Karpas-422 (cell line): Measurements from ENCODE around the gene SENP5. TPM values are rescaled to one million over a fixed set of nuclear protein-coding genes. Genes with fewer than 3 reads are reported as not detected.
A peak's percentile ranks its signal among the peaks of the same experiment; 100 is the strongest.

Experiments used
- DNase-seq: peaks from one replicate; pipeline ENCODE4 v3.0.0-alpha.2; 2015
- H2AFZ ChIP-seq: fragments of 200-600 bp; sonication (generic); 2 replicates; pipeline ENCODE4 v1.6.1; 2014; ENCODE audit warnings: antibody characterized with exemption, low read length, mixed read lengths
- H3K27ac ChIP-seq: fragments of 200-600 bp; sonication (generic); 2 replicates; pipeline ENCODE4 v1.5.1; 2014; ENCODE audit warnings: mild to moderate bottlenecking, low read length, moderate library complexity
- H3K27me3 ChIP-seq: fragments of 200-600 bp; sonication (generic); 2 replicates; pipeline ENCODE4 v1.6.1; 2014; ENCODE audit warnings: low read length, mixed read lengths
- H3K36me3 ChIP-seq: fragments of 200-600 bp; sonication (generic); 2 replicates; pipeline ENCODE4 v1.6.1; 2014; ENCODE audit warnings: low read length, mixed read lengths; ENCODE audit not compliant: insufficient read depth
- H3K4me1 ChIP-seq: fragments of 200-600 bp; sonication (generic); 2 replicates; pipeline ENCODE4 v1.6.1; 2014; ENCODE audit warnings: mild to moderate bottlenecking, low read length, mixed read lengths
- H3K4me2 ChIP-seq: fragments of 200-600 bp; sonication (generic); 2 replicates; pipeline ENCODE4 v1.6.1; 2014; ENCODE audit warnings: low read length, low read depth, mild to moderate bottlenecking; ENCODE audit not compliant: poor library complexity, severe bottlenecking
- H3K4me3 ChIP-seq: fragments of 200-600 bp; sonication (generic); 2 replicates; pipeline ENCODE4 v1.5.1; 2014; ENCODE audit warnings: mild to moderate bottlenecking, antibody characterized with exemption, low read length, mixed read lengths
- H3K79me2 ChIP-seq: fragments of 200-600 bp; sonication (generic); 2 replicates; pipeline ENCODE4 v1.6.1; 2014; ENCODE audit warnings: mild to moderate bottlenecking, low read length, mixed read lengths
- H3K9ac ChIP-seq: fragments of 200-600 bp; sonication (generic); 2 replicates; pipeline ENCODE4 v1.6.0; 2014; ENCODE audit warnings: low read length
- H3K9me2 ChIP-seq: fragments of 200-600 bp; sonication (generic), shearing (Covaris generic); replicated peaks from 2 replicates; pipeline ENCODE4 v1.6.0; 2014; ENCODE audit warnings: mild to moderate bottlenecking, low read length, moderate library complexity; ENCODE audit not compliant: insufficient read depth
- H3K9me3 ChIP-seq: fragments of 300-700, 200-600 bp; sonication (generic); 2 replicates; pipeline ENCODE4 v1.6.1; 2014; ENCODE audit warnings: low read length, mixed read lengths
- H4K20me1 ChIP-seq: fragments of 200-600 bp; sonication (generic); 2 replicates; pipeline ENCODE4 v1.6.1; 2014; ENCODE audit warnings: mild to moderate bottlenecking, antibody characterized with exemption, low read length, low read depth; ENCODE audit not compliant: insufficient read depth
- total RNA-seq: library from RNA; depleted of rRNA; stranded (reverse); fragments of >200 nt; shearing (Covaris generic); gene quantifications from 2 replicates; pipeline ENCODE4 v1.2.3, GENCODE V29; 2014; ENCODE audit warnings: low replicate concordance

Gene SENP5
- total RNA-seq, 1 experiment from 2014 or later: 73.3 TPM

DNA sequence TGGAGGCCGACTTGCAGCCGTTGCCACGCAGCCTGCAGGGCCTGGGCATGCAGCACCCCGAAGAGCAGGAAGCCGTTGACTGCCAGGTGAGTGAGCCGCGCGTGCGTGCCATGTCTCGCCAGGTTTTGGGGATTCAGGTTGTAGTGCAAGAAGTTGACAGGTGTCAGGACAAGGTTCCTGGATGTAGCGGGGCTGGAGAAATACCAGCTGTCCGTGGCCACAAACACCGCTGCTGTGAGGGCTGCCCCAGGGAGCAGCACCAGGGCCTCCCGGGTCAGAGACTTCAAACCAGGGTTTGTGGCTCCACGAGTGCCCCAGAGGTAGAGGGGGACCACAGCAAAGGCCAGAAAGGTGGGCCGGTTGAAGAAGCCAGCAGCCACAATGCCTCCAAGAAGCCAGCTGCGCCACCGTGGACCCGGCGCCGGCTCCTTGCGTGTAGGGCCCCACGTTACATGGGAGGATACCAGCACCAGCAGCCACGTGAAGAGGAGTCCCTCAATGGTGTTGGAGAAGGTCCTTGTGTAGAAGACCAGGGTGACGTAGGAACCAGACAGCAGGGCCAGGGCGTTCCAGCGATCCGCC lies 80.2 kb downstream of the SENP5 start:
- Histone ChIP-seq H3K27ac (no peak overlapping the region), H3K79me2 (peaks cover 10% of the 10 kb centered on the region), H3K36me3 (no peaks in the 10 kb centered on the region), H3K4me2 (no peak overlapping the region), H4K20me1 (peaks cover 14% of the 10 kb centered on the region), H3K9ac (no peak overlapping the region), H3K27me3 (no peaks in the 10 kb centered on the region), H2AFZ (no peak overlapping the region), H3K9me3 (no peaks in the 10 kb centered on the region), H3K4me3 (no peak overlapping the region), H3K9me2 (no peaks in the 10 kb centered on the region), H3K4me1 (peaks cover 8% of the 10 kb centered on the region)
- no peak for DNase-seq

DNA sequence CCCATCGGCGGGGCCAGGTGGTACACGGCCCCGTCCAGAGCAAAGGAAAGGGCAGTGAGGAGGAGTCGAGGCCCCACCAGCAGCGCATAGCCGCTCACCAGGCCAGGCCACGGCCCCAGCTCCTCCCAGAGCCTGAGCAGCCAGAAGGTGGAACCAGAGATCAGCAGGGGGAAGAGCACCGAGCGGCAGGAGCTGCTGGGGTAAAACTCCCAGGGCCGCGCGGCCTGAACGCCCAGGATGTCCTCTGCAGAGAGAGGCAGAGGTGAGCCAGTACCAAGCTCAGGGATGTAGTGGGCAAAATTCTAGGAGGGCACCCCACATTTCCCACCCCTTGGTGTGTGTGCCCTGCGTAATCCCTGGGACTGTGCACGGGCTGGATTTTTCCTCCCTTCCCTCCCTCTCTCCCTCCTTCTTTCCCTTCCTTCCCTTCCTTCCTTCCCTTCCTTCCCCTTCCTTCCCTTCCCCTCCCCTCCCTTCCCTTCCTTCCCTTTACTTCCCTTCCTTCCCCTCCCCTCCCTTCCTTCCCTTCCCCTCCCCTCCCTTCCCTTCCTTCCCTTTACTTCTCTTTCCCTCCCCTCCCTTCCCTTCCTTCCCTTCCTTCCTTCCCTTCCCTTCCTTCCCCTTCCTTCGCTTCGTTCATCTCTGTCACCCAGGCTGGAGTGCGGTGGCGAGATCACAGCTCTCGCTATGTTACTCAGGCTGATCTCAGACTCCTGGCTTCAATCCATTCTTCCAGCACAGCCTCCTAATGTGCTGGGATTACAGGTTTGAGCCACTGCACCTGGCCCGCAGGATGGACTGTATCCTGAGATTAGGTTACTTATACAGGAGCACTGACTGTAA lies 80.9 kb downstream of the SENP5 start:
- H3K27me3 ChIP-seq: no peaks in the 10 kb centered on the region
- no peak overlapping the region for H3K4me3 ChIP-seq
- peaks cover 3% of the 10 kb centered on the region for H3K4me1 ChIP-seq
- no peak overlapping the region for H3K27ac ChIP-seq
- H3K9me3 ChIP-seq: no peaks in the 10 kb centered on the region
- peaks cover 6% of the 10 kb centered on the region for H4K20me1 ChIP-seq
- H3K79me2 ChIP-seq: peaks cover 2% of the 10 kb centered on the region
- no peak overlapping the region for H3K9ac ChIP-seq
- H3K9me2 ChIP-seq: no peaks in the 10 kb centered on the region
- H2AFZ ChIP-seq: no peak overlapping the region
- DNase-seq: peak; percentile 65
- H3K36me3 ChIP-seq: no peaks in the 10 kb centered on the region
- H3K4me2 ChIP-seq: no peak overlapping the region

DNA sequence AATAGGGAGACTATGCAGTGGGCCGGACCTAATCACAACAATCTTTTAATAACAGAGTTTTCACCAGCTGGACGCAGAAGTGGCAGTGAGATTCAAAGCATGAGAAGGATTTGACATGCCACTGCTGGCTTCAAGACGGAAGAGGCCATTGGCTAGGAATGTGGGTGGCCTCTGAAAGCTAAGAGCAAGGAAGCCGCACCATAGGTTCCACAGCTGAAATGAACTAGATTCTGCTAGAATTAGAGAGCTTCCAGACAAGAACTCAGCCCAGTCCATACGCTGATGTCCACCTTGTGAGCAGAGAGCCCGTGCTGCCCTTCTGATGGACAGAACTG lies 81.5 kb downstream of the SENP5 start:
- no peak overlapping the region for H3K4me2 ChIP-seq
- no peaks in the 10 kb centered on the region for H3K36me3 ChIP-seq
- H3K27ac ChIP-seq: no peak overlapping the region
- no peak overlapping the region for H2AFZ ChIP-seq
- no peak overlapping the region for H3K9ac ChIP-seq
- 0 out of 2 replicates have a peak, but pooled peaks cover 5% of the 10 kb centered on the region for H4K20me1 ChIP-seq
- no peak overlapping the region for H3K4me3 ChIP-seq
- DNase-seq: no peak
- no peaks in the 10 kb centered on the region for H3K9me2 ChIP-seq
- no peaks in the 10 kb centered on the region for H3K79me2 ChIP-seq
- no peaks in the 10 kb centered on the region for H3K9me3 ChIP-seq
- H3K27me3 ChIP-seq: no peaks in the 10 kb centered on the region
- H3K4me1 ChIP-seq: no peaks in the 10 kb centered on the region; the same call in 1 of the 2 replicates

DNA sequence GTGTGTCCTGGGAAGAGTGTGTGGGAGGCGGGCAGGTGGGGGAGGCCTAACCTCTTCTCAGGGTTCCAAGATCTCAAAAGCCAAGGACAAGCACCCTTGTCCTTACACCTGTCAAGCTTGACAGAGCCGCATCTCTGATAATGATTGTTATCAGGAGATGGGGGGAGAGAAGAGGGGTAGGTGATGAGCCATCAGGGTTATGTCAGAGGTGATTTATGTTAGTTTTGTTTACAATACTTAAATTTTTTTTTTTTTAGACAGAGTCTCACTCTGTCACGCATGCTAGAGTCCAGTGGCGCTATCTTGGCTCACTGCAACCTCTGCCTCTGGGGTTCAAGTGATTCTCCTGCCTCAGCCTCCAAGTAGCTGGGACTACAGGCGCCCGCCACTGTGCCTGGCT lies 82.0 kb downstream of the SENP5 start:
- DNase-seq: no peak
- Histone ChIP-seq H3K9me2 (no peaks in the 10 kb centered on the region), H3K79me2 (no peaks in the 10 kb centered on the region), H3K9me3 (no peaks in the 10 kb centered on the region), H3K9ac (no peak overlapping the region), H3K36me3 (no peaks in the 10 kb centered on the region), H3K27ac (no peak overlapping the region), H3K27me3 (no peaks in the 10 kb centered on the region), H4K20me1 (0 out of 2 replicates have a peak, but pooled peaks cover 5% of the 10 kb centered on the region), H3K4me2 (no peak overlapping the region), H3K4me3 (no peak overlapping the region), H3K4me1 (no peaks in the 10 kb centered on the region; the same call in 1 of the 2 replicates), H2AFZ (no peak overlapping the region)

DNA sequence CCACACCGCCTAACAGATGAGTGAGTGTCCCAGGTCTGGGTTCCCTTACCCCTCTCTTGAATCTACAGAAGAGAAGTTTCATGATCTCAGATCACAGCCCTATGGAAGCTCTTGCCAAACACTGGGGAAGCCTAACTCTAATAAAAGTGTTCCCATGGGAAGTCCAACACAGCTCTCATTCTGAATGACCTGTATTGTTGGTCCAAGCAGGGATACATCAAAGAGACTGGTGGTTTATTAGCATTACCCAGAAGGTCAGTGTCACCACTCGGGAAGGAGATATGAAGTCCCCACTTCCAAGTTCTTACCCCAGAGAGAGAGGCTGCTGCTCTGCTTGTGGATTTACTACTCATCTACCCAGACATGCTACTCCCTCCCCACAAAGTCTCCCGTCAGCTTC lies 83.7 kb downstream of the SENP5 start:
- 0 out of 2 replicates have a peak, but pooled peaks cover 5% of the 10 kb centered on the region for H4K20me1 ChIP-seq
- H3K4me2 ChIP-seq: no peak overlapping the region
- H3K9me2 ChIP-seq: no peaks in the 10 kb centered on the region
- H3K9ac ChIP-seq: no peak overlapping the region
- H3K36me3 ChIP-seq: no peaks in the 10 kb centered on the region
- H3K27ac ChIP-seq: no peak overlapping the region
- no peak overlapping the region for H3K4me3 ChIP-seq
- H3K79me2 ChIP-seq: no peaks in the 10 kb centered on the region
- H2AFZ ChIP-seq: no peak overlapping the region
- H3K4me1 ChIP-seq: no peaks in the 10 kb centered on the region; the same call in 1 of the 2 replicates
- no peaks in the 10 kb centered on the region for H3K27me3 ChIP-seq
- H3K9me3 ChIP-seq: no peaks in the 10 kb centered on the region
- DNase-seq: no peak

DNA sequence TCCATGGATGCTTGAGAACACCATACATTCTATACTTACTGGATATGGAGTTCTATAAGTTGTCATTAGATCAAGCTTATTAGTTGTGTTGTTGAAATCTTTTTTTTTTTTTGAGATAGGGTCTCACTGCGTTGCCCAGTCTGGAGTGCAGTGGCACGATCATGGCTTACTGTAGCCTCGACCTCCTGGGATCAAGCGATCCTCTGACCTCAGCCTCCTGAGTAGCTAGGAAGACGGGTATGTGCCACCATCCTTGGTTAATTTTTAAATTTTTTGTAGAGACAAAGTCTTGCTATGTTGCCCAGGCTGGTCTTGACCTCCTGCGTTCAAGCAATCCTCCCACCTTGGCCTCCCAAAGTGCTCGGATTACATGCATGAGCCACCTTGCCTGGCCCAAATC lies 87.1 kb downstream of the SENP5 start:
- Histone ChIP-seq H3K4me3 (no peak overlapping the region), H3K9ac (no peak overlapping the region), H3K27ac (no peak overlapping the region), H2AFZ (no peak overlapping the region), H3K9me2 (no peaks in the 10 kb centered on the region), H3K4me2 (no peak overlapping the region), H3K79me2 (no peaks in the 10 kb centered on the region), H3K36me3 (no peaks in the 10 kb centered on the region), H4K20me1 (no peaks in the 10 kb centered on the region), H3K27me3 (no peaks in the 10 kb centered on the region), H3K9me3 (no peaks in the 10 kb centered on the region), H3K4me1 (no peaks in the 10 kb centered on the region)
- no peak for DNase-seq

DNA sequence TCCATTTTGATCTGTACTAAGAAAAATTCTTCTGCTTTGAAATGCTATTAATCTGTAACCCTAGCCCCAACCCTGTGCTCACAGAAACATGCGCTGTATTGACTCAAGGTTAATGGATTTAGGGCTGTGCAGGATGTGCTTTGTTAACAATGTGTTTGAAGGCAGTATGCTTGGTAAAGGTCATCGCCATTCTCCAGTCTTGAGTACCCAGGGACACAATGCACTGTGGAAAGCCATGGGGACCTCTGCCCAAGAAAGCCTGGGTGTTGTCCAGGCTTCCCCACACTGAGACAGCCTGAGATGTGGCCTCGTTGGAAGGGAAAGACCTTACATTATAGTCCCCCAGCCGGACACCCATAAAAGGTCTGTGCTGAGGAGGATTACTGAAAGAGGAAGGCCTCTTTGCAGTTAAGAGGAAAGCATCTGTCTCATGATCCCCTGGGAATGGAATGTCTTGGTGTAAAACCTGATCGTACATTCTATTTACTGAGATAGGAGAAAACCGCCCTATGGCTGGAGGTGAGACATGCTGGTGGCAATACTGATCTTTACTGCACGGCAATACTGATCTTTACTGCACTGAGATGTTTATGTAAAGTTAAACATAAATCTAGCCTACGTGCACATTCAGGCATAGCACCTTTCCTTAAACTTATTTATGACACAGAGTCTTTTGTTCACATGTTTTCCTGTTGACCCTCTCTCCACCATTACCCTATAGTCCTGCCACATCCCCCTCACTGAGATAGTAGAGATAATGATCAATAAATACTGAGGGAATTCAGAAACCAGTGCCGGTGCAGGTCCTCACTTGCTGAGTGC lies 94.6 kb downstream of the SENP5 start:
- H3K27me3 ChIP-seq: no peaks in the 10 kb centered on the region
- H3K79me2 ChIP-seq: no peaks in the 10 kb centered on the region
- no peaks in the 10 kb centered on the region for H3K9me3 ChIP-seq
- DNase-seq: peak; percentile 92
- H3K27ac ChIP-seq: no peak overlapping the region
- peak overlapping the region; percentile 4; the same call in 1 of the 2 replicates for H3K9ac ChIP-seq
- H3K9me2 ChIP-seq: no peaks in the 10 kb centered on the region
- H3K4me3 ChIP-seq: peak overlapping the region; percentile 39
- H3K4me1 ChIP-seq: peaks cover 21% of the 10 kb centered on the region
- H3K4me2 ChIP-seq: peak overlapping the region; percentile 62
- H2AFZ ChIP-seq: no peak overlapping the region; the same call in 1 of the 2 replicates
- H3K36me3 ChIP-seq: no peaks in the 10 kb centered on the region
- H4K20me1 ChIP-seq: no peaks in the 10 kb centered on the region
